Mammary epithelial cell (primary cell): ENCODE data around the gene ZBTB40.

Experiments
- CTCF ChIP-seq, 2 donors: IDR thresholded peaks in 1 of 2; conservative IDR thresholded peaks in 1 of 2; 2 replicates each; pipeline ENCODE4 v1.5.1; 2011 to 2012; ENCODE audit warnings: inconsistent platforms in 2 of 2, low read length in 2 of 2, mild to moderate bottlenecking in 2 of 2, control low read depth in 1 of 2, low read depth in 1 of 2; ENCODE audit not compliant: insufficient read depth in 1 of 2; ENCODE audit errors: extremely low read depth in 1 of 2
- EZH2 ChIP-seq: IDR thresholded peaks from 2 replicates; pipeline ENCODE4 v1.6.1; 2012; ENCODE audit warnings: low read length, inconsistent platforms, borderline replicate concordance

GRCh38 chr1:22509815-22510214 is 58.2 kb downstream of the ZBTB40 start:
- TF ChIP-seq CTCF (conservative IDR thresholded peaks at IDR 0.05 in 1 of 2, IDR thresholded peaks at IDR 0.05 in 1 of 2; ENCODE audit: extremely low read depth in 1 of 2, insufficient read depth in 1 of 2, low read depth in 1 of 2, low read length in 2 of 2) (no peak), EZH2 (no peak)
